GM19023 (cell line): ENCODE data around the gene SMIM43.
A peak's percentile ranks its signal among the peaks of the same experiment; 100 is the strongest.

ENCODE experiments used
- ATAC-seq: cut with Tn5 transposase; IDR thresholded peaks from one replicate; pipeline ENCODE4 v1.9.1; 2021; ENCODE audit warnings: mild to moderate bottlenecking, moderate library complexity; ENCODE audit not compliant: unreplicated experiment

The SMIM43 gene

DNA sequence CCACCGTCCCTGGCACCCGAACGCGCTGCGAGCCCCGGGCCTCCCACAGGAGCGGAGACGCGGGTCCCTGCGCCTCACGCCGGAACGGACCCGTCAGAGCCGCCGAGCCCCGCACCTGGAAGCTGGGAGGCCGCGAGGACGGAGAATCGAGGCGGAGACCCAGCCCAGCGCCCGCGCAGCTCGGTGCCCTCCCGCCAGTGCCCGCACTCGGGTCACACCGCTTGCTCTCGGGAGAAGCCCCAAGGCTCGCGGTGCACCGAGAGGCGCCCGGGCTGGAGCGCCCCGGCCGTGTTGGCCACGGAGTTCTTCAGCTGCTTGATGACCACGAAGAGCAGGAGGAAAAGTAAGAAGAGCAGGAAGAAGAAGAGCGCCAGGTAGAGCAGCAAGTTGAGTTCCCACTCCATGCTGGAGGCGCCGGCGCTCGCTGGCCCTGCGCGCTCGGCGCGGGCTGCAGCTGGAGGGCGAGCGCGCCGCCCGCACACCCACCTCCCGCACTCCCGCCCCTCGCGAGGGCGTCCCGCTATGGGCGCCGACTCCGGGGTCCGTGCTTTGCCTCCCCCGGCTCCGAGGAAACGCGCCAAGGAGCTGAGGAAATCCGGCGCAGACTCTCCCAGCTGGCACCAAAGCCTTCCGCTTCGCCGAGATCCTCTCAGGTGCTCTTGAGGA is at the start of gene SMIM43:
SMIM43 (minus strand) TSS at position 463 of the 666 bp plus-strand sequence; CDS start at position 404, 59 bp downstream.
- ATAC-seq = no peak

DNA sequence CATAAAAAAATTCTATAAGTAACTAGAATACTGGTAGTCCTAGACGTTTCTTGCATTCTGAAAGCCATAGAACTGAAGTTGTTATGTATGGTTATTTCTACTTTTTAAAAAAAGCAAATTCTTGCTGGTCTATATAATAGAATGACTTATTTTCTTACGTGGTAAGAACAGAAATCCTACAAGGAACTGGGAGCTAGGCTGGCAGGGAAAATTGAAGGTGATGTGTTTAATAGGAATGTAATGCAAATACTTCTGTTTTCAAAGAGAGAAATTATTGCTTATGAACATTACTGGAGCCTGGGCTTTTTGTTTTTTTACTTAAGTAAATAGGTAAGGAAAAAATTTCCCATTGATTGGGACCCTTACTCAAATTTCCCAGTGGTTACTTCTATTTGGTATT is 49.8 kb upstream of the SMIM43 start:
- no peak for ATAC-seq

DNA sequence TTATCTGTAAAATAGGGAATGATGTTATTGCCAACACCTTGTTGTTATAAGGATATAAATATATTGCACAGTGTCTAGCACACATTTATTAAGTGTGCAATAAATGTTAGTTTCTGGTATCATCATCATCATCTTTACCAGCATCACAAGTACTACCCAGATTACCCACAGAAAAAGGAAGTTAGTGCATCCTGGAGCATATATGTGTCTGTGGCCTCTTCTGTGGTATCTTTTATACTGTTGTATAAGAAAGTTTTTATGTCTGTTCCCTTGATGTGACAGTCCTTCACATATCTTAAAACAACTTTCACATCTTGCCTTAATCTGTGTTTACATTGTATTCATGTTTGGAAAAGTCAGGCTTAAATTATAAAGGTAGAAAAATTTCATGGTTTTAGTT is 46.2 kb upstream of the SMIM43 start:
- ATAC-seq = no peak

DNA sequence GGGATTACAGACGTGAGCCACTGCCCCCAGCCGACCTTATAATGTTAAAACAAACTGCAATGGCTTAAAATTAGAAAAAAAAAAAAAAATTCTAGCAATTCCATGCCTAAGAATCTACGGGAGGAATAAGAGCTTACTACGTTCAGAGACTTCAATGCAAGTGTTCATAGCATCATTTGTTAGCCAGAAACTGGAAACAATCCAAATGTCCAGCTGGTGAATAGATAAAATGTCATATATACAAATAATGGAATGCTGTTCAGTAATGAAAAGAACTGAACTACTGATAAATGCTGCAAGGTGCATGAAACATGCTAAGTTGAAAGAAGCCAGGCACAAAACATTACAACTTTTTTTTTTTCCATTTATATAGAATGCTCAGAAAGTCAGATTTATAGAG is 41.4 kb upstream of the SMIM43 start:
- no peak for ATAC-seq

DNA sequence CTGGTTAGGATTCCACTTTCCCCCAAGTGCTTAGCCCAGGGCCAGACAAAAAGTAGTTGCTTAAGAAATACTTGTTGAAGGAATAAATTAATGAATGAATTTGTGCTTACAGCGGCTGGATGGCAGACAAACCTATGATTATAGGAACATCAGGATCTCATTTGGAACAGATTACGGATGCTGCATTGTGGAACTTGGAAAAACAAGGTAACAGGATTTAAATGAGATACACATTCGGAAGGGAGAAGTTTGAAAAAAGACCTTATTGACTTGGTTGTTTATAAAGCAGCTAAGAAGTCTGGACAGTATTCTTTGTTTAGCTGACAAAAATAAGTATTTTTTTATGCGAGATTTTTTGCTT is 36.7 kb upstream of the SMIM43 start:
- ATAC-seq = no peak

DNA sequence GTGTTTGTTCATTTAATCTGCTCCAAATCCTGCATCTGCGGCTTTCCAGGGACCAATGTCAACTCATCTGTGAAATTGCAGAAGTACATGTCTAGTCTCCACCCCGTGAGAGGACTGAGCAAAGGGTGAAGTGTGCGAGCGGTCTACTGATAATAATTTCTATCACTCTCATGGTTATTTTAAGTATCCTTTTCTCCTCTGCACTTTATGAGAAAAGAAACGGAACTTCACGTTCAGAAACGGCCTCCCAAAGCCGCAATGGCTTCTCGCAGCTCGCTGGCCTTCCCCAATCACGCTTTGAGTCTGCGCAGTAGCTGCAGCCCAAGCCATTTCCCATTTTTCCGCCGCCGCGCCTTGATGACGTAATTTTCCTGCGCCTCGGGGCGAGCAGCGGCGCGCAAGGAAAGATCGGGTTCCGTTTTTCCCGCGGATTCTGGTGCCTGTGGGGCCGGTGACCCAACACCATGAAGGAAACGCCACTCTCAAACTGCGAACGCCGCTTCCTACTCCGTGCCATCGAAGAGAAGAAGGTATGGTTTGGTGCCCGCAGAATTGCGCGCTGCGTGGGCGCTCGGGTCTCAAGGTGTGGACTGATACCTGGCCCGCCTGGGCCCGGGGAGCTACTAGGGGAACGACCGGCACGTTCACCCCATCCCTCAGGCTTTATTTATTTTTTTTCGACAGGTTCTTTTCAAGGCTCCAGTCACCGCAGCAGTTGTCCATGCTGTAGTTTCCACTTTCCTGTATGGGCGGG is 36.2 kb upstream of the SMIM43 start, which contains the start of gene EXOSC9:
EXOSC9 (plus strand) TSS at position 363 of the 754 bp plus-strand sequence; CDS start at position 465, 102 bp downstream.
- peak; percentile 84 for ATAC-seq

DNA sequence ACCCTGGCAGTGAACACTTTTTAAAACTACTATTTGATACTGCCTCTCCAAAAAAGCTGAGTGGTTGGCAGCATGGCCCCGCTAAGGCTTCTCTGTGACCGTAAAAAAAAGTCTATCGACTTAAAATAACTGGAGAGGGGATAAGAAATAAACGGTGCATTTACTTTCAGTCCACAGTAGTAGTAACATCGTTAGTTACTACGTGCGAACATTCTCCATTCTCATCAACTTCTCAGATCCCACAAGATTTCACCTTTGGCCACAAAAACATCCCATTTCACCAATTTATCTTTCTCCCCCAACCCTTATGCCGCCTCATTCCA is 35.6 kb upstream of the SMIM43 start:
- peak; percentile 12 for ATAC-seq

DNA sequence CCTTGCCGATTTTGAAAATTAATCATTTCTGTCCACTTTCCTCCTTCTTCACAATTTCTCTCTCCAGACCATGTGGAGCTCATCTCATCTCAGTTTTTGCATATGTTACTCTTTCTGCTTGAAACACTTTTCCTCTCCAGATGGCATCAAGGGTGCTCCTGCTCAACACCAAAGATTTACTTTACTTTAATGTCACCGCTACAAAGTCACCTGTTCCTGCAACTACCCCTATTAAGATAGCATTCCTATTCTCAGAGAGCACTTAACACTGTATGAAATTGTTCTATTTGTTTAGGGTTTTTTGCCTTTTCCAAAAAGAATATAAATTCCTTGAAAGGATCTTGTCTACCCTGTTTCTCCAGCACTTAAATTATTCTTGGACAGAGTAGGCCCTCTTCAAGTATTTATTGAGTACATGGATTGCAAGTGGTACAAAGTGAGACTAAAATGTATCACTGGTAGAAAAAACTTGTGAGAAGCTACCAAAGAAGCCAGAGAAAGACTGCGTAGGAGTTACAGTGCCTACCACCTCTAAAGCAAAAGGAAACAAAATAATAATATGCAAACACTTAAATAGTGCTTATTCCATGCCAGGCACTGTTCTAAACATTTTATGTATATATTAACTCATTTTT is 35.0 kb upstream of the SMIM43 start:
- ATAC-seq = no peak

DNA sequence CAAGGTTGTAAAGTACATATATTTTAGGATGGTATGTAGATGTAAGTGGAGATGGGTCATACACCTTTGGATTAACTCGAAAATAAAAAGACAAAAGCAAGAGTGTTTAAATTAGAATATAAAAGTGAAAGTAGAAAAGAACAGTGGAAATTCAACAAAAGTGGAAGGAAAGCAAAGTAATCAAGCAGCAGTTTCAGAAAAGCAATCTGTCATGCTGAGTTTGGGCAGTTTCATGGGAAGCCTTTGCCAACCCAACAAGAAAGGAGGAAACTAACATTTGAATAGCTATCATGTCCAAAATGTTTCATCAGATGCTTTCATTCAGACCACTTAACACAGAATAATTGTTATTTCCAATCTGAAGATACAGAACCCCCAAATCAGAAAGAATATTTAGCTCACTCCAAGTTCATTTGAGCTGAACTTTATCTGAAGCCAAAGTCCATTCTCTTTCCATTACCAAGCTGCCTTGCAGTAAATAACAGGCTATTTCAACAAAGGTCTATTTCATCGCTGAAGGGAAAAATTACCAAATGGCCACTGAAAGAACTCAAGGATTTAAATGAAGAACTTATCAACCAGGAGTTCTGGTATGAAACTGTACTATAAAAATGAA is 34.4 kb upstream of the SMIM43 start:
- no peak for ATAC-seq

DNA sequence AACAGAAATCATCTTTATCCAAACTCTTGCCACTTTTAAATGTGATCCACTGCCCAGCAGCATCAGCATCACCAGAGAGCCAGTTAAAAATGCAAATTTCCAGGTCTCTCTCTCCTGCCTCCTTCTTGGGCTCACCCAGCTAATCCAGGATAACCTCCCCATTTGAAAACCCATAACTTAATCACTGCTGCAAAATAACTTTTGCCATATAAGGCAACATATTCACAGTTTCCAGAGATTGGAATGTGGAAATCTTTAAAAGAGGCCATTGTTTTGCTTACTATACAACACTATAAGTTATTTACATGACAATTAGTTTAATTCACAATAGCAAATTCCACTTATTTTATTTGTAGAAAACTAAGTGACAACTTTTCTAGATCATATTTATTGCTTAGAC is 31.3 kb upstream of the SMIM43 start:
- ATAC-seq = no peak

DNA sequence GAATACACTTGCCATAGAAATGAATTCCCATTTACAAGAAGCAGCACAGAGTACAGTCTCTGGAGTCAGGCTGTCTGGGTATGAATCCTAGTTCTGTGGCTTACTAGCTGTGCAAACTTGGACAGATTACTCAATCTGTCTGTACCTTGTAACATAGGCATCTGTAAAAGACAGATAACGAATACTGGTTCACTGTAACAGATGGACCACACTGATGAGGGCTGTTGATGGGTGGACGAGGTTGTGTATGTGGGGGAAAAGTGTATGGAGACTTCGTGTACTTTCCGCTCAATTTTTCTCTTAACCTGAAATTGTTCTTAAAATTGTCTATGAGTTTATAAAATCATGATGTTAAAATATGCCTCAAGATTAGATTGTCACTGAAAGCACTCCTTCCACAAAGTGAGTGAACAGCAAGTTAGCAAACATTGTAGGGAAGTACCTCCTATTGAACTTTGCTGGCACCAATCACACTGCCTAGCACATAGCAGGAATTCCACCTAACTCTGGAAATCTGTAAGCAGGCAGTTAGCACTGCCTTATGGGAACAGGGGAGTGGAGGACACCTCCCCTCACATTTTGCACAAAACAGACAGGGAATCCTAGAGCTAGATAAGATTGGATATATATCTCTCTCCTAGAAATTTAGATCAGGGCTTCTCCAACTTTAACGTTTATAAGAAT is 29.7 kb upstream of the SMIM43 start:
- no peak for ATAC-seq

DNA sequence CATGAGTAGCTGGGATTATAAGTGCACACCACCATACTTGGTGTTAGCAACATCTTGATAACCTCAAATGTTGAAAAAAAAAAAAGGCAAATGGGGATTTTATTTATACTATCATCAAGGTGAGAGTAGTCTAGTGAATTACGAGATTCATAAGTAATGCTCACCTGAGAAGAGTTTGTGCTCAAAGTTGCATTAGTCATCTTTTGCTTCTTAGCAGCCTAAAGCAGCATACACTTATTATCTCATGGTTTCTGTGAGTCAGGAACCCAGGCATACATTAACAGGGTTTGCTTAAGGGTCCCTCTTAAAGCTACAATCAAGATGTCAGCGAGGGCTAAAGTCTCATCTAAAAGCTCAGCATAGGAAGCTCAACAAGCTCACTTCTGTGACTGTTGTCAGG is 28.0 kb upstream of the SMIM43 start:
- no peak for ATAC-seq

DNA sequence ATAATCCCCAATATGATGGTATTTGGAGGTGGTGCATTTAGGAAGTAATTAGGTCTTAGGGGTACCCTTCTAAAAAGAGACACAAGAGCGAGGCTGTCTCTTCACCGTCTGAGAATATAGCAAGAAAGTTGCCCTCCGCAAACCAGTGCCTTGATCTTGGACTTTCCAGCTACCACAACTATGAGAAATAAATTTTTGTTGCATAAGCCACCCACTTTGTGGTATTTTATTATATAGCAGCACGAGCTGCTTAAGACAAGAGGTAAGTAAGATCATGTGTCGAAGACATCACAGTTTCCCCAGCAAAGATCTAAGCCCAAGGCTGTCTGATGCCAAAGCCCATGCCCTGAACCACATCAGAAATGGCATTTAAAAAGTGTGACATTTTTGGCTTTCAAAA is 26.5 kb upstream of the SMIM43 start:
- ATAC-seq = no peak

DNA sequence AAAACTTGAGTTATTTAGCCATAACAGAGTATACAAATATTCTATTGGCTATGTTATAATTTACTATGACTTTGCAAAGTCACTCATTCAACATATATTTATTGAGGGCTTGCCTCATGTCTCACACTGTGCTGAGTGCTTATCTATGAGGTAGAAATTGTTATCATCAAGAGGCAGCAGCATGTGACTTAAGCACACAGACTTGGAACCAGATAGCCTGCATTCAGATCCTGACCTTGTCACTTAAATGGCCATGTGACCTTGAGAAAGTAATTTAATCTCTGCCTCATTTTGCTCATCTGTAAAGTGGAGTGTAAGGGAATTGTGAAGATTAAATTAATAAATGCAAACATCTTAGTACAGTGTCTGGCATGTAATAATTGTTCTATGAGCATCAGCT is 26.0 kb upstream of the SMIM43 start:
- ATAC-seq = no peak

DNA sequence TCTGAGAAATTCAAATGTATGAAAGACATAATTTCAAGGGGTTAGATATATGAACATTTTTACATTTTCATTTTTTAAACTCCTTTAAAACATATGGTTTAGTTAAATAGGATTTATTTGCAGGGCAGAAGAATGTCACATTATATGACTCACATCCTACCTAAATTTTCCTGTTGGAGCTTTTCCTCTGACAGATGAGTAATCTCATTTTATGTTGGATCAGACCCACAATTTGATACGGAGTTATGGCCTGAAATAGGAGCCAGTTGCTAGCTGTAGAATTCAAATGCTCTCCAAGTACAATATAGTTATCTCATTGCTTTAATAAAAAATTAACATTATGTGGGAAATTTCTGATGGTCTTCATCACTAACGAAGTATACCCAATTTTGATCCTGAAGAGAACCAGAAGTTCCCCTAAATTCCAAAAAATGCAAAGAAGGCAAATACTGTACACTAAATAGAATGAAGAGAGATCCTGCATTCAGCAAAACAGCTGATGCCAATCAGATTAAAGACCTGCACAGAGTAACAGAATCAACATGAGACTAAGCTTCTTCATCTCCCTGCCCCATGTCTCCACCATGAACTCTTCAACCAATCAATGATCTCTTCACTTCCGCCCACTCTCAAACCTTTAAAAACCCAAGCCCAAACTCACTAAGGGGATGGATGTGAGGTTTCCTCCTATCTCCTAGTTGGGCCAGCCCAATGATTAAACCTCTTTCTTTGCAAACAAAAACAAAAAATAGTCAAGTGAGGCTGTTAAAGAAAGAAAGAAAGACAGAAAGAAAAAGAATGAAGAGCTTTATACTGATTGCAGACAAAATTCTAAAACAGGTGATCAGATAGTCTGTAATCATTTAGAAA is 25.2 kb upstream of the SMIM43 start:
- no peak for ATAC-seq

DNA sequence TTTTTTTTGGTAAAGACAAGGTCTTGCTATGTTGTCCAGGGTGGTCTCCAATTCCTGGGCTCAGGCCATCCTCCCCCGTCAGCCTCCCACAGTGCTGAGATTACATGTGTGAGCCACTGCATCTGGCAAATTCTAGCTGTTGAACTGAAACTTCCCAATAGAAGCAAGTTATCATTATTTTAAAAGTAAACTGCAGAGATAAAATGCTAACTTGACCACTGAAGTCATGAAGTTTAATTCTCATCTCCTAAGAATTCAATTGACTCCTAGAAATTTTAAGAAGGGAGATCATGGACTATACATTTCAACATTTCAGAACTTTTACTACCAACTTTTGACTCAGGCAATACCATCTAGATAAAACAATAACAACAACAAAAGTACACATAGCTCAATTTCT is 24.5 kb upstream of the SMIM43 start:
- ATAC-seq = no peak

DNA sequence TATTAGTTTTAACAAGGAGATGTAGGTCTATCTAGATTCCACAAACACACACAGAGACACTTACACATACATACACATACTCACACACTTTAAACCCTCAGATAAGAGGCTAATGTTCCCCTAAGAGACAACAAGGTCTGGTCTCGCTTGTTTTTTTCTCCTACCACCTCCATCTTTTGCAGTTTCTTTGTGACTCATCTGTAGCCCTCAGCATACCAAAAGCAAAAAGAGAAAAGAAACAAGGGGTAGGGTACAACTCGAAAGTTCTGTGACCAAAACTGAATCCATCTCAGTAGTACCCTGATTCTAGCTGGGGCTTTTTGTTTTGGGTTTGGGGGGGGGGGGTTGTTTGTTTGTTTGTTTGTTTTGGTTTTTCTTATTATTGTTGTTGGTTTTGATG is 23.9 kb upstream of the SMIM43 start:
- ATAC-seq = peak; percentile 90

DNA sequence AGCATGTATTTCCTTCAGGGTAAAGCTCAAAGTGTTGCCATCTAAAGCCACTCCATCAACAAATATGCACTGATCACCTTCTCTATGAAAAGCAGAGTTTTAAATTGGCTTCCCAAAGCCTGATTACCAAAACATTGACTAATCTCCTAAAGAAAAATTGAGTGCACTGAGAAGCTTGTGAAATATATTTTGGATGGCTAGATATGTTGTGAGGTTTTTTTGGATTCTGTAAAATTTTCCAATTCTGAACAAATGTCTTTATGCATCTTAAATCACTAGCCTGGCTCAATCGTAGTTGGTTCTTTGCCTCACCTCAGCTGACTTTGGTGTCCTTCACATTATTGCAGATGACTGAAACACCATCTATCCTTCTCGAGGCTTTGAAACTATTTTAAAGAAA is 21.3 kb upstream of the SMIM43 start:
- no peak for ATAC-seq

DNA sequence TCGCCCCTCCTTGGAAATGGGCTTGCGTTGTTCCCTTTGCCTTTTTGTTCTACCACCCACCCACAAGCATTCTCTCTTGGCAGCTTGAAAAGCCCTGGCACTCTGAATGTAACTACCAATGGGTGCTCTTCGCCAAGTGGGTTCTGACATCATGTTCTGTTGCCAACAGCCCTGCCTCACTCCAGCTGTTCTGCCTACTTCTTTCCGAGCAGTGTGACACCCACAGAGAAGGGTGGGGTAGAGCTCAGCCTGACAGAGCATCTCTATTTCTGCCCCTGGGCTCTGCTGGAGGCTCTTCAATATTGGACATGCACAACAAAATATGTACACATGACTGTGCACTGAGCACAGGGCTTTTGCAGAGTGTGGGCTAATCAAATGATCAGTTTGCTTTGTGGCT is 20.5 kb upstream of the SMIM43 start:
- ATAC-seq = no peak

DNA sequence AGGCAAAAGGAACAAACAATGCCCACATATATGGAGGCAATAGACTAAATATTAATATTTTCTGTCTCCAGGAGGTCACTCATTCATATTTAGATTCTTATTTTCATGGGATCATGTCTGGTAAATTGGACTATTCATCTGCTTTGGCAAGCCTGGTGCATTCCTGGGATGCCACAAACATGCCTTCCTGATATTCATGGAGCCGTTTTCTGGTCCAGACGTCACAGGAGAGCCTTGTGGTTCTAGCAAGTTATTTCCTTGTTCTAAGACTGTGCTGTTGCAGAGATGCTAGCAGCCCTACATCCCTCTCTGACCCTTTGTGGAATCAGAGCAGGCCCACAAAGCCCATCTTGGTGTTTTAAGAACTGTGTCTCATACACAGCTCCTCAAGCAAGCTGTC is 20.0 kb upstream of the SMIM43 start:
- no peak for ATAC-seq
